Measurements from ENCODE around the gene TRIB2.

Gene TRIB2

GRCh38 chr2:12730265-12730664 is 13.5 kb downstream of the TRIB2 start:
- no peak for DNase-seq (ENCODE audit: low read depth, low spot score)
- TF ChIP-seq, protein P1, sequence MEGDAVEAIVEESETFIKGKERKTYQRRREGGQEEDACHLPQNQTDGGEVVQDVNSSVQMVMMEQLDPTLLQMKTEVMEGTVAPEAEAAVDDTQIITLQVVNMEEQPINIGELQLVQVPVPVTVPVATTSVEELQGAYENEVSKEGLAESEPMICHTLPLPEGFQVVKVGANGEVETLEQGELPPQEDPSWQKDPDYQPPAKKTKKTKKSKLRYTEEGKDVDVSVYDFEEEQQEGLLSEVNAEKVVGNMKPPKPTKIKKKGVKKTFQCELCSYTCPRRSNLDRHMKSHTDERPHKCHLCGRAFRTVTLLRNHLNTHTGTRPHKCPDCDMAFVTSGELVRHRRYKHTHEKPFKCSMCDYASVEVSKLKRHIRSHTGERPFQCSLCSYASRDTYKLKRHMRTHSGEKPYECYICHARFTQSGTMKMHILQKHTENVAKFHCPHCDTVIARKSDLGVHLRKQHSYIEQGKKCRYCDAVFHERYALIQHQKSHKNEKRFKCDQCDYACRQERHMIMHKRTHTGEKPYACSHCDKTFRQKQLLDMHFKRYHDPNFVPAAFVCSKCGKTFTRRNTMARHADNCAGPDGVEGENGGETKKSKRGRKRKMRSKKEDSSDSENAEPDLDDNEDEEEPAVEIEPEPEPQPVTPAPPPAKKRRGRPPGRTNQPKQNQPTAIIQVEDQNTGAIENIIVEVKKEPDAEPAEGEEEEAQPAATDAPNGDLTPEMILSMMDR (IDR thresholded peaks at IDR 0.05; ENCODE audit: insufficient read depth, low read length, missing control alignments): no peak
- ChIA-PET CTCF (interaction anchor here (0.8 to 11.4 kb wide), 3 partner anchors 9 to 277 kb away, joined by 3 to 181 read pairs (median 3); no protein-coding TSS in a partner anchor), POLR2A (no interaction called here)
- no peak overlapping the region for H3K4me3 ChIP-seq (ENCODE audit: low read depth, low read length)

DNA sequence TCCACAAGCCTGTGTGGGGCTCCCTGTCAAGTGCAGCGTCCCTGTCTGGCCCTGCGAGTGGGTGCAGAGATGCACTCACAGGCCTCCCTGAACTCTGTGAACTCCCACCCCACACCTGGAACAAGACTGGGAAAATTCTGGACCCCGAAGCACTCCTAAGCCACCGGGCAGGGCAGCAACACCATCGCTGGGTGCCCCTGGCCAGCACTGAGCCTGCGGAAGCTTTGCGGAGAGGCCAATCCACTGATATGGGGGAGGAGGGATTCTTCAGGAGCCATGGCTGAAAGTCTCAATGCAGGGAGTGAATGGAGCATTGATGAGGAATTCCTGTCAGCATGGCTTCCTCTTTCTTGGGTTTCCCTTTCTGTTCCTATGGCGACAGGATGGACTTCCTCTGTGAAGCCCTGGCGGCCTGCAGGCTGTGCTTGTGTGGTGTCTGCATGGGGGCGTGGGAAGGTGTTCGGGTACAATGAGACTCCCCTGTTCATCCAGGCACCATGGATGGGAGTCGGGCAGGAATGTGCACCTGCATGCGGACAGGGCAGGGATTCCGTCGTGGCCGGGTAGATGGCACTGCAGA is 15.1 kb downstream of the TRIB2 start:
- TF ChIP-seq, protein P1 (IDR thresholded peaks at IDR 0.05; ENCODE audit: insufficient read depth, low read length, missing control alignments): no peak
- H3K4me3 ChIP-seq (ENCODE audit: low read depth, low read length): no peak overlapping the region
- no peak for DNase-seq (ENCODE audit: low read depth, low spot score)
- CTCF ChIA-PET: interaction anchor here (0.9 to 4.0 kb wide), 2 partner anchors 199 kb away, joined by 3 to 20 read pairs; no protein-coding TSS in a partner anchor
- POLR2A ChIA-PET: no interaction called here

DNA sequence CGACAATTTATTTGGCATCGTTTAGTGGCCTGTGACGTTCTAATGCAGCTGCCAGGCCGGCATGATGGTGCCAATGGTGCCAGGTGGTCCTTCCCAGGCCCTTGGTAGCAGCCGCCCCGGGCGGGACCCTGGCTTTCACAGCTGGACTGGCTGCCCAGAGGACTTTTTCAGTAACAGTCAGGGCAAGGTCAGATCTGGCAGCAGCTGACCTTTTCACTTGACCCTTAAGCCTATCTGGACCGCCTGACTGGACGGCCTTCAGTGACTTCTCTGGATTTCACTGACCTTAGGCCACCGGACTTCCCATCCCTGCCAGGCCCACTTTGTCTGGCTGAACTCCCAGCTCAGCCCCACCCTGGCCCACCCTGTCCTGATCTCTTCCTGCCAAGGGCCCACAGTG is 15.9 kb downstream of the TRIB2 start:
- ChIA-PET CTCF (interaction anchor here (0.7 to 4.0 kb wide), 3 partner anchors 9 to 198 kb away, joined by 3 to 20 read pairs (median 3); no protein-coding TSS in a partner anchor), POLR2A (no interaction called here)

DNA sequence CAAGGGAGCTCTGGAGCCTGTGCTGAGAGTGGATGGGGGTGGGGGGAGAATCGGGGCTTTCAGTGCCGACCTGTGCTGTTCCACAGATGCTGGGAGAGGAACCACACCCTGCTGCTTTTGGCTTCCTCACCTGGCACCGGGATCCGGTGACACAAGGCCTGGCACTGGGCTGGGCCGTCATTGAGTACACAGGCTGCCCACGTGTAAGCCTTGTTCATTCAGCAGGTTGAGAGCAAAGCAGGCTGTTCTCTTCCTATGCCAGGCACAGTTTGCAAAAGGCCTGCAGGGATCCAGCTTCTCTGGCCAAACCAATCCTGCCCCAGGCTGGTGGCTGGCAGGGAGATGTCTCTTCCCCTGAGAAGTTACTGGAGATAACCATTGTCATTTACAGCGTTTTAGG is 17.1 kb downstream of the TRIB2 start:
- no peak overlapping the region for H3K4me3 ChIP-seq (ENCODE audit: low read depth, low read length)
- POLR2A ChIA-PET: no interaction called here
- CTCF ChIA-PET: interaction anchor here (1.0 to 4.0 kb wide), 2 partner anchors 14 to 197 kb away, joined by 4 to 20 read pairs; no protein-coding TSS in a partner anchor
- DNase-seq (ENCODE audit: low read depth, low spot score): no peak
- TF ChIP-seq, protein P1 (IDR thresholded peaks at IDR 0.05; ENCODE audit: insufficient read depth, low read length, missing control alignments): no peak

More for the DNA sequence above, 15.9 kb downstream of the TRIB2 start:
- DNase-seq (ENCODE audit: low read depth, low spot score): no peak
- TF ChIP-seq, protein P1 (IDR thresholded peaks at IDR 0.05; ENCODE audit: insufficient read depth, low read length, missing control alignments): no peak
- no peak overlapping the region for H3K4me3 ChIP-seq (ENCODE audit: low read depth, low read length)

DNA sequence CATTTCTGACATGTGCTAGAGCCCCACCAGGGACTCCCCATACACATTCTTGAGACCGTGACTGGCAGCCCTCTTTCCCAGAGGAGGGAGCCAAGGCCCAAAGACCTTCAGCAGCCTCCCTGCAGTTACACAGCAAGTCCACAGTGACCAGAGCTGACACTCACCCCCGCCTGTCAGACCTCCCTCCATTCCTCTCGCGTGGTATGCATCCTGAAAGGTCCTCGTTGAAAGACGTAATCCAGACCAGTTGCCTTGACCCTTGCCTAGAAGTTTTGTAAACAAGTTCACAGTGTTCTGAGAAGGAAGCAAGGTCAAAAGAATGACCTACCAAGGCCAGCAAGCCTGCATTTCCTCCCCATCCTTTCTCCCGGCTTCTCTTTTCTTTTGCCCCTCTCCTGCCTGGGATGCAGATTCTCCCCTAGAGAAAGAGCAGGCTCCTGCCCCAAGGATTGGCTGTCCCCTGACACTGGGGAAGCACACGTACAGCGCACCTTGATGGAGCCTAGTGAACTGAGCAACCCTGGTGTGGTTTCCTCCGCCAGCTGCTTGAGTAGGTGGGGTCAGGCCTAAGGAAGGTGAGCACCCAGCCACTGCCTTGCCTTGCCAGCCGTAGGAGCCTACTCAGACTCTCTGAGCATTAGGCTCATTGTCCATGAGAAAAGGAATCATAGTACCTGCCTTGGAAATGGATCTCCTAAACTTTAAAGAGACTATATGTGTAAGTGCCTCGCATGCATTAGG is 18.3 kb downstream of the TRIB2 start:
- no peak overlapping the region for H3K4me3 ChIP-seq (ENCODE audit: low read depth, low read length)
- POLR2A ChIA-PET: no interaction called here
- no peak for DNase-seq (ENCODE audit: low read depth, low spot score)
- CTCF ChIA-PET: interaction anchor here (0.7 to 4.0 kb wide), 2 partner anchors 196 to 257 kb away, joined by 3 to 20 read pairs; no protein-coding TSS in a partner anchor
- TF ChIP-seq, protein P1 (IDR thresholded peaks at IDR 0.05; ENCODE audit: insufficient read depth, low read length, missing control alignments): no peak

- TF ChIP-seq, protein P1 (IDR thresholded peaks at IDR 0.05; ENCODE audit: insufficient read depth, low read length, missing control alignments): no peak
- no peak overlapping the region for H3K4me3 ChIP-seq (ENCODE audit: low read depth, low read length)
- ChIA-PET CTCF (interaction anchor here (1.1 to 2.5 kb wide), 6 partner anchors 10 to 269 kb away, joined by 3 to 20 read pairs (median 5); no protein-coding TSS in a partner anchor), POLR2A (no interaction called here)
- no peak for DNase-seq (ENCODE audit: low read depth, low spot score)
These were observed 20.6 kb downstream of the TRIB2 start for GRCh38 chr2:12737297-12737696.

Measured in AG04449 (cell line).